Vagina (tissue), 2 donors: Measurements from ENCODE around the gene PODXL2. TPM values are rescaled to one million over a fixed set of nuclear protein-coding genes. Genes with fewer than 3 reads are reported as not detected.
"Not testable (repeated sequence)": the region's sequence is repeated elsewhere in the genome, so short reads cannot be mapped to it uniquely, and the experiment has no call there.

Experiments
- DNase-seq, 2 donors: peaks; one replicate each; pipeline ENCODE4 v3.0.0-alpha.2; 2017; ENCODE audit errors: extremely low spot score in 2 of 2
- H3K27ac ChIP-seq: fragments of 200-600 bp; sonication (generic); one replicate; pipeline ENCODE4 v1.5.1; 2019
- H3K27me3 ChIP-seq: fragments of 200-600 bp; sonication (generic); one replicate; pipeline ENCODE4 v1.5.1; 2019
- H3K36me3 ChIP-seq, 2 donors: fragments of 200-600 bp; sonication (generic); one replicate each; pipeline ENCODE4 v1.5.1; 2017 to 2019
- H3K4me1 ChIP-seq: fragments of 200-600 bp; sonication (generic); one replicate; pipeline ENCODE4 v1.5.1; 2019
- H3K4me3 ChIP-seq, 2 donors: fragments of 200-600 bp; sonication (generic); 1 replicate in 1 of 2; 2 replicates in 1 of 2; pipeline ENCODE4 v1.5.1; 2016 to 2019
- H3K9me3 ChIP-seq: fragments of 200-600 bp; sonication (generic); one replicate; pipeline ENCODE4 v1.5.1; 2019
- CTCF ChIP-seq, 3 experiments: fragments of 450-650 bp in 2 of 3; fragments of 200-600 bp in 1 of 3; sonication (generic) in 1 of 3; IDR thresholded peaks; one replicate each; pipeline ENCODE4 v1.5.1; 2017 to 2019; ENCODE audit warnings: antibody characterized with exemption in 3 of 3, mild to moderate bottlenecking in 2 of 3, moderate library complexity in 2 of 3
- POLR2A ChIP-seq, 2 donors: fragments of 450-650 bp; IDR thresholded peaks; one replicate each; pipeline ENCODE4 v1.6.1; 2017; ENCODE audit warnings: antibody characterized with exemption in 2 of 2, mild to moderate bottlenecking in 2 of 2, moderate library complexity in 2 of 2
- POLR2AphosphoS5 ChIP-seq, 2 donors: sonication (generic); formaldehyde crosslinking; IDR thresholded peaks; one replicate each; pipeline ENCODE4 v1.9.0; 2017; ENCODE audit warnings: antibody characterized with exemption in 2 of 2, mild to moderate bottlenecking in 2 of 2, low read depth in 1 of 2; ENCODE audit not compliant: insufficient read depth in 1 of 2
- intact Hi-C: fragments of 100-400 bp; cut with DNase I; formaldehyde crosslinking; loops from one replicate; pipeline ENCODE4 v1.15.1; 2023
- total RNA-seq: library from RNA; depleted of rRNA; stranded (reverse); fragments of >200 nt; gene quantifications from one replicate; pipeline ENCODE4 v1.2.3, GENCODE V29; 2016

The PODXL2 gene
- total RNA-seq, 1 donor from 2014 or later = 2.9 TPM

GRCh38 chr3:127680146-127680661 lies 51.2 kb downstream of the PODXL2 start:
- intact Hi-C loops = no loop called here
- Histone ChIP-seq H3K4me1 (peaks cover 12% of the 10 kb centered on the region), H3K36me3 (peaks cover 0 to 10% of the 10 kb centered on the region in 2 donors), H3K9me3 (no peaks in the 10 kb centered on the region), H3K27ac (no peak overlapping the region), H3K4me3 (no peak overlapping the region), H3K27me3 (no peaks in the 10 kb centered on the region)
- DNase-seq = peak in 1 of 2 donors; percentile 55
- TF ChIP-seq POLR2A (IDR thresholded peaks at IDR 0.05) (no peak), POLR2AphosphoS5 (IDR thresholded peaks at IDR 0.05; ENCODE audit: insufficient read depth in 1 of 2, low read depth in 1 of 2) (no peak), CTCF (IDR thresholded peaks at IDR 0.05) (no peak)

GRCh38 chr3:127680798-127681221 lies 51.8 kb downstream of the PODXL2 start:
- TF ChIP-seq POLR2AphosphoS5 (IDR thresholded peaks at IDR 0.05; ENCODE audit: insufficient read depth in 1 of 2, low read depth in 1 of 2) = no peak
- no peak for TF ChIP-seq CTCF (IDR thresholded peaks at IDR 0.05)
- TF ChIP-seq POLR2A (IDR thresholded peaks at IDR 0.05) = no peak
- H3K27me3 ChIP-seq = no peaks in the 10 kb centered on the region
- intact Hi-C loops = no loop called here
- peaks cover 6% of the 10 kb centered on the region for H3K4me1 ChIP-seq
- no peak overlapping the region for H3K27ac ChIP-seq
- no peak overlapping the region for H3K4me3 ChIP-seq
- no peaks in the 10 kb centered on the region for H3K9me3 ChIP-seq
- peak in 1 of 2 donors; percentile 93 for DNase-seq
- peaks cover 0 to 10% of the 10 kb centered on the region in 2 donors for H3K36me3 ChIP-seq

GRCh38 chr3:127682175-127682554 lies 53.2 kb downstream of the PODXL2 start:
- DNase-seq, H3K9me3 ChIP-seq, H3K27ac ChIP-seq, H3K36me3 ChIP-seq, H3K27me3 ChIP-seq, intact Hi-C loops, H3K4me1 ChIP-seq, H3K4me3 ChIP-seq: not testable (repeated sequence)

- Histone ChIP-seq H3K9me3 (no peaks in the 10 kb centered on the region), H3K27ac (no peak overlapping the region), H3K36me3 (peaks cover 0 to 4% of the 10 kb centered on the region in 2 donors), H3K4me1 (no peaks in the 10 kb centered on the region), H3K27me3 (no peaks in the 10 kb centered on the region), H3K4me3 (no peak overlapping the region)
- TF ChIP-seq POLR2AphosphoS5 (IDR thresholded peaks at IDR 0.05; ENCODE audit: insufficient read depth in 1 of 2, low read depth in 1 of 2) (no peak), POLR2A (IDR thresholded peaks at IDR 0.05) (no peak), CTCF (IDR thresholded peaks at IDR 0.05) (no peak)
- intact Hi-C loops = no loop called here
- DNase-seq = peak in 1 of 2 donors; percentile 85
Observed at GRCh38 chr3:127682561-127682960, 53.6 kb downstream of the PODXL2 start.

- no peaks in the 10 kb centered on the region for H3K9me3 ChIP-seq
- no peak overlapping the region for H3K27ac ChIP-seq
- TF ChIP-seq CTCF (IDR thresholded peaks at IDR 0.05) = no peak
- no peak for TF ChIP-seq POLR2A (IDR thresholded peaks at IDR 0.05)
- no peak for TF ChIP-seq POLR2AphosphoS5 (IDR thresholded peaks at IDR 0.05; ENCODE audit: insufficient read depth in 1 of 2, low read depth in 1 of 2)
- no peak overlapping the region for H3K4me3 ChIP-seq
- H3K36me3 ChIP-seq = no peaks in the 10 kb centered on the region
- intact Hi-C loops = no loop called here
- peaks cover 4% of the 10 kb centered on the region for H3K4me1 ChIP-seq
- no peaks in the 10 kb centered on the region for H3K27me3 ChIP-seq
- no peak for DNase-seq
Observed at GRCh38 chr3:127684871-127685707, 56.1 kb downstream of the PODXL2 start.
